Hematopoietic multipotent progenitor cell treated with erythropoietin and hydrocortisone succinate and interleukin-3 and kit ligand, for 15 days (in vitro differentiated cells): ENCODE results near the gene HTR3C.
"Not testable (repeated sequence)": the region's sequence is repeated elsewhere in the genome, so short reads cannot be mapped to it uniquely, and the experiment has no call there.

ENCODE experiments used
- DNase-seq: peaks from one replicate; pipeline ENCODE4 v3.0.0-alpha.2; 2015; ENCODE audit warnings: low spot score

The HTR3C gene

GRCh38 chr3:184031187-184031792 is 21.6 kb upstream of the HTR3C start, which contains the start of gene HTR3D:
HTR3D (plus strand) TSS chr3:184031742; CDS start chr3:184031742, 0 bp downstream.
- DNase-seq = no peak

- no peak for DNase-seq
Observed at GRCh38 chr3:184037816-184038215, 15.0 kb upstream of the HTR3C start.

- not testable (repeated sequence) for DNase-seq
Observed at GRCh38 chr3:184038307-184038706, 14.5 kb upstream of the HTR3C start.

- no peak for DNase-seq
Observed at GRCh38 chr3:184039414-184039813, 13.4 kb upstream of the HTR3C start.

- no peak for DNase-seq
Observed at GRCh38 chr3:184040010-184040409, 12.8 kb upstream of the HTR3C start.

GRCh38 chr3:184042617-184043016 is 10.2 kb upstream of the HTR3C start:
- DNase-seq = no peak

GRCh38 chr3:184045995-184046394 is 6.9 kb upstream of the HTR3C start:
- DNase-seq = no peak

- DNase-seq = no peak
Observed at GRCh38 chr3:184050217-184050847, 2.5 kb upstream of the HTR3C start.

- DNase-seq = no peak
Observed at GRCh38 chr3:184058029-184058428, 5.2 kb downstream of the HTR3C start.

- peak; percentile 17 for DNase-seq
Observed at GRCh38 chr3:184059424-184059823, 6.6 kb downstream of the HTR3C start.

GRCh38 chr3:184062637-184063036 is 9.8 kb downstream of the HTR3C start:
- no peak for DNase-seq

- DNase-seq = no peak
Observed at GRCh38 chr3:184066211-184066610, 13.4 kb downstream of the HTR3C start.

- peak; percentile 20 for DNase-seq
Observed at GRCh38 chr3:184067573-184068055, 14.8 kb downstream of the HTR3C start.

GRCh38 chr3:184068344-184068743 is 15.5 kb downstream of the HTR3C start:
- no peak for DNase-seq

GRCh38 chr3:184071142-184071541 is 18.3 kb downstream of the HTR3C start:
- DNase-seq = not testable (repeated sequence)

- no peak for DNase-seq
Observed at GRCh38 chr3:184073621-184074020, 20.8 kb downstream of the HTR3C start.

- DNase-seq = no peak
Observed at GRCh38 chr3:184075901-184076300, 23.1 kb downstream of the HTR3C start.

- no peak for DNase-seq
Observed at GRCh38 chr3:184077881-184078280, 25.0 kb downstream of the HTR3C start.

GRCh38 chr3:184078851-184079250 is 26.0 kb downstream of the HTR3C start:
- DNase-seq = no peak

GRCh38 chr3:184081116-184081830 is 28.4 kb downstream of the HTR3C start:
- DNase-seq = no peak

- DNase-seq = no peak
Observed at GRCh38 chr3:184082034-184082433, 29.2 kb downstream of the HTR3C start.

GRCh38 chr3:184082465-184082864 is 29.6 kb downstream of the HTR3C start:
- DNase-seq = no peak

- DNase-seq = no peak
Observed at GRCh38 chr3:184085389-184085852, 32.6 kb downstream of the HTR3C start.
